Activated naive CD8-positive, alpha-beta T cell treated with anti-CD3 and anti-CD28 coated beads, Interleukin-2, amount 10 ng/mL, durations not matched to agents 7 days and 5 days (primary cell): ENCODE results near the gene PACSIN2. TPM values are rescaled to one million over a fixed set of nuclear protein-coding genes. Genes with fewer than 3 reads are reported as not detected.

ENCODE experiments used
- ATAC-seq: fragments of 150-1000 bp; cut with Tn5 transposase; one replicate; pipeline ENCODE4 v1.10.0; 2021; ENCODE audit warnings: low read depth, moderate library complexity
- POLR2A ChIA-PET: fragments of 350-600 bp; sonication (Branson Sonifier 250); formaldehyde crosslinking; loops from one replicate; lab custom pipeline; 2021; ENCODE audit warnings: antibody characterized with exemption; lab: Charles Lee
- DNase-seq: peaks from one replicate; pipeline ENCODE4 v3.0.0; 2021
- H3K27ac Mint-ChIP-seq: one replicate; pipeline ENCODE4 v1.8.0; 2022; ENCODE audit warnings: mild to moderate bottlenecking, mixed read lengths
- H3K27me3 Mint-ChIP-seq: one replicate; pipeline ENCODE4 v1.8.0; 2022; ENCODE audit warnings: mild to moderate bottlenecking, moderate library complexity, mixed read lengths
- H3K36me3 Mint-ChIP-seq: one replicate; pipeline ENCODE4 v1.8.0; 2021; ENCODE audit warnings: mild to moderate bottlenecking, mixed read lengths
- H3K4me1 Mint-ChIP-seq: one replicate; pipeline ENCODE4 v1.8.0; 2021; ENCODE audit warnings: mixed read lengths
- H3K4me3 Mint-ChIP-seq: one replicate; pipeline ENCODE4 v1.8.0; 2022; ENCODE audit warnings: mild to moderate bottlenecking, moderate library complexity, mixed read lengths
- H3K9me3 Mint-ChIP-seq: one replicate; pipeline ENCODE4 v1.8.0; 2021; ENCODE audit warnings: mixed read lengths
- total RNA-seq, 2 experiments: library from RNA; stranded (reverse); gene quantifications; one replicate each; pipeline ENCODE4 v1.2.3, GENCODE V29; 2021

Gene PACSIN2
- total RNA-seq, 2 experiments from 2014 or later = 33.6 to 35.8 TPM

DNA sequence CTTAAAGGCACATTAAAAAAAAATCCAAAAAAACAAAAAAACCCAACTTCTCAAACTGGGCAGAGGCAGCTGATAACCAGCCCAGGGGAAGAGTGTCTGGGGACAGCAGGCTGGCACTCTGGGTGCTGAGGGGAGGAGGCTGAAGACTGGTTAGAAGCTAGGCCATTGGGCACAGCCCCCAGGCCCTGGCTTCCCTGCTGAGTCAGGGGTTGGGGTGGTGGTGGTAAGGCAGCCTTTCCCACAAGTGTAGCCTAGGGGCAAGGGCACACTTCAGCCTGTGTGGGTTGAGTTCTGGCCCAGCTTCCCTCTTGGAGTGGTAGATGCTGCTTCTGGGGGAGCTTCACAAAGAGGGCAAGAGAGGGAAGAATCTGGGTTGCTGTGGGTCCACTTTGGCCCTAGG is 141.6 kb downstream of the PACSIN2 start:
- no peak for ATAC-seq
- DNase-seq = no peak
- Mint-ChIP-seq H3K36me3 (no peaks in the 10 kb centered on the region), H3K4me3 (no peak overlapping the region), H3K27ac (no peak overlapping the region), H3K27me3 (no peaks in the 10 kb centered on the region), H3K4me1 (no peaks in the 10 kb centered on the region), H3K9me3 (no peaks in the 10 kb centered on the region)
- POLR2A ChIA-PET = interaction anchor here (1.1 kb wide), 1 partner anchor 24 kb away, joined by 3 read pairs; no protein-coding TSS in a partner anchor

DNA sequence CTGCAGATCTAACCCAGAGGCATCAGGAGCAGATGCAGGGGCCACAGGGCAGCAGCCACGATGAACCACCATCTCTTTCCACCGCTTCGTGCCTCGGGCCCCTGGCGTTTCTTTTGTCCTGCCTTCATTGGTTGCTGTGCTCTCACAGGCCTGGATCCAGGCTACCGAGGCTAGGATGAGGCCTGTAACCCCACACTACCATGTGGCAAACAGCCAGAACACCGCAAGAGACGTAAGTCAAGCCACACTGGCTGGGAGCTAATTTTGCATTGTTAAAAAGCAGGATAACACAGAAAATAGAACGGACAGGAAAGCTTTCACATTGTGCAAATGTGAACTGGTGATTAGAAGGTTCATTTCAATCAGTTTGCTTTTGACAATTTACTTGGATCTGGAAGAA is 142.1 kb downstream of the PACSIN2 start:
- POLR2A ChIA-PET = interaction anchor here (1.1 kb wide), 1 partner anchor 23 kb away, joined by 3 read pairs; no protein-coding TSS in a partner anchor
- ATAC-seq = no peak
- no peaks in the 10 kb centered on the region for H3K36me3 Mint-ChIP-seq

DNA sequence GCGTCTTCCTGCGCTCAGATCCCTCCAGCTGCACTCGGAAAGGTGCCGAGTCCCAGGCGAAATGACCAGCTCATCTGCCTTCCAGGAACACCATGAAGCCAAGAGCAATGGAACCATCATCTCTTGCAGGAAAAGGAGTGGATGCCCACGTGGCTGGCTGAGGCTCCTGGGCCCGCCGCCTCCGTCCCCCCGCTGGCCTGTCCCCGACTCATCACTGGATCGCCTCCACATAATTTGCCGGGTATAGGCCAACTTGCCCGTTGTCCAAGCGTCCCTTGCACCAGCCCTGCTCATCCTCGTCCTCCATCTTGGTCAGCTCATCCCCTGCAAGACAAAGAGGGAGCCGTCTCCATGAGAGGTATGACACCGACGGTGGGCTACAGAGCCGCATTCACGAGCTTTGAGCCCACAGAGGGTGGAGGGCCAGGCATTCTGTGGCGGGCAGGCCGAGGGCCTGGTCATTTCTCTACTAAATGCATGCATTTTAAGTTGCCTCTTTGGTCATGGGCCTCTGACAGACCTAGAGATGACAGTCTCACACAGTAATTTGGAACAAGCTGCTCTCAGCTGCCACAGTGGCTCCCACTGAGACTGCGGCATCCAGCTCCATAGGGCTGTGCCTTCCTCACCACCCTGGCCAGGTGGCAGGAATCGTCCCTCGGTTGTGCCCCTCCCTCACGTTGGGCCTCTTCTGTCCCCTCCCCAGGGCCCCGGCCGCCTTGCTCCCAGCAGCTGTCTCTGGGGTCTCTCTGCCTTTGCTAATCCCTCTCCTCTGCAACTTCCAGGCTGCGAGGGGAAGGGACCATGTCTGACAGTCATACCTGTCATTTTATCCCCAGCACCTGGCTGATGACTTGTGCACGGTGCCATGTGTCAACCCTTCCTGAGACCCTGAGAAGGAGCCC is 143.6 kb downstream of the PACSIN2 start:
- Mint-ChIP-seq H3K27me3 (no peaks in the 10 kb centered on the region), H3K4me3 (no peak overlapping the region), H3K9me3 (no peaks in the 10 kb centered on the region), H3K27ac (no peak overlapping the region), H3K36me3 (no peaks in the 10 kb centered on the region), H3K4me1 (no peaks in the 10 kb centered on the region)
- no peak for DNase-seq
- POLR2A ChIA-PET = interaction anchor here (1.1 kb wide), 1 partner anchor 257 kb away, joined by 3 read pairs; the partner anchor contains the start of gene POLDIP3
- no peak for ATAC-seq

More for the DNA sequence above, 142.1 kb downstream of the PACSIN2 start:
- no peaks in the 10 kb centered on the region for H3K9me3 Mint-ChIP-seq
- no peak for DNase-seq
- no peaks in the 10 kb centered on the region for H3K27me3 Mint-ChIP-seq
- no peaks in the 10 kb centered on the region for H3K4me1 Mint-ChIP-seq
- no peak overlapping the region for H3K4me3 Mint-ChIP-seq
- no peak overlapping the region for H3K27ac Mint-ChIP-seq

DNA sequence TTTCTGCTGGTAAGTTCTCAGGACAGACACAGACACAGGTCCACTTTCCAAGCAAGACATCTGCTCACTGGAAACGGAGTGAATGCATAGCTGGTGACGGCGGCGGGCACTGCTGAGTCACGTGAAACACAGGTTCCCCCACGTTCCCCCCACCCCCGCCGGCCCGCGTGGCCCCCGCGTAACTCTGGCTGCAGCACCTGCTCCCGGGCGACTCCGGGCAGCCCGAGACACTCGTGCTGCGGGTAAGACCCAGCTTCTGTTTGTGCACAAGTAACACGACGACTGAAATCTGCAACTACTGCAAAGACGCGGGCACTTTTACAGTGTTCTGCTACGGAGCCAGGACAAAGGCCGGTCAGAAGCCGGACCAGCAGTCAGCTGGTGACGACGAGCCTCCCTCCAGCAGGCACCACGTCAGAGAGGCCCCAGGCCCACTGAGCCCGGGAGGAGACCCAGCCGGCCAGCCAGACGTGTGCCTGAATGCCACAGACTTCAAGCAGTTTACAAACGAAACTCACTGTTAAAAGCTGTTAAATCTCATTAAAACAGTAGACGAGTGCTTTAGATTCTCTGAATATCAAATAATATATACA is 145.0 kb downstream of the PACSIN2 start:
- no peaks in the 10 kb centered on the region for H3K27me3 Mint-ChIP-seq
- no peak overlapping the region for H3K27ac Mint-ChIP-seq
- no peaks in the 10 kb centered on the region for H3K36me3 Mint-ChIP-seq
- POLR2A ChIA-PET = no interaction called here
- no peak overlapping the region for H3K4me3 Mint-ChIP-seq
- H3K4me1 Mint-ChIP-seq = no peaks in the 10 kb centered on the region
- DNase-seq (no peak), ATAC-seq (no peak)
- H3K9me3 Mint-ChIP-seq = no peaks in the 10 kb centered on the region

DNA sequence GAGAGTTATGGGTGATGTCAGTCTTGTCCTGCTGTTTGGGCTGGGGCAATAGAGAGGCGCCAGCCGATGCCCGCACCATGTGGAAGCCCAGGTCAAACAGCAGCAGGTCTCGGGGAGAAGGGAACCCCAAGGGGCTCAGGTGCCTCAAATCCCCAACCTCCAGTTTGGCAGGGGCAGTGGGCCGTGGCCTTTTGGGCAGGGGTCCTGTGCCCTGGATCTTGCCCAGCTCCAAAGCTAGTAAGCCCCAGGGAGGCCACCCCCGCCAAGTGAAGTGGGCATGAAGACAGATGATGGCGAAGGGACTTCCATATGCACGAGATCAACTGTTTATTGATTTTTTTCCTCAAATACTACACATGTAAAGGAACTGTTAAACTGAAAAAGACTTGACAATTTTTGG is 145.5 kb downstream of the PACSIN2 start:
- Mint-ChIP-seq H3K9me3 (no peaks in the 10 kb centered on the region), H3K4me1 (no peaks in the 10 kb centered on the region)
- POLR2A ChIA-PET = no interaction called here

DNA sequence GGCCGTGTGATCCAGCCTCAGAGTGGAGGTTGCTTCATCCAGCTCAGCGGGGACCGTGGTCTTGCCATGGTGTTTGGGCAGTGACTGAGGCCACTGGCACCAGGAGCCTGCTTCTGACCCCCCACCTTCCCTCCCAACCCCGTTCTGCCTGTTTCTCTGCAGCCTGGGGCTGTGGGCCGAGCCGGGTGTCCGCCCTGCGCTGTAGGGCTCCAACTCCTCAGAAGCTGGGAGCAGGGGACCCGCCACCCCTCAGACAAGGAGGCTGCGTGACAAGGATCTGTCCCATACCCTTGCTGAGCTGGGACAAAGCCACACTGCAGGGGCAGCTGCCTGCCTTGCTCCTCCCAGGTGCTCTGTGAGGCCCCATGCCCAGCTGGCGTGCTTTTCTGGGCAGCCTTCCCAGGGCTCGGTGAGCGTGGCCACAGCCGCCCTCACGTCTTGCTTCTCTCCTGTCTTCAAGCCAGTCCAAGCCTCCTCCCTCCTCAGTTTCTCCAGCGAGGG is 146.1 kb downstream of the PACSIN2 start:
- Mint-ChIP-seq H3K9me3 (no peaks in the 10 kb centered on the region), H3K36me3 (peaks cover under 1% of the 10 kb centered on the region), H3K4me1 (peaks cover under 1% of the 10 kb centered on the region), H3K4me3 (no peak overlapping the region), H3K27ac (no peak overlapping the region), H3K27me3 (no peaks in the 10 kb centered on the region)
- ATAC-seq = no peak
- DNase-seq = no peak
- POLR2A ChIA-PET = no interaction called here

More for the DNA sequence above, 145.5 kb downstream of the PACSIN2 start:
- no peaks in the 10 kb centered on the region for H3K36me3 Mint-ChIP-seq
- no peak overlapping the region for H3K27ac Mint-ChIP-seq
- H3K4me3 Mint-ChIP-seq = no peak overlapping the region
- DNase-seq (no peak), ATAC-seq (no peak)
- H3K27me3 Mint-ChIP-seq = no peaks in the 10 kb centered on the region

DNA sequence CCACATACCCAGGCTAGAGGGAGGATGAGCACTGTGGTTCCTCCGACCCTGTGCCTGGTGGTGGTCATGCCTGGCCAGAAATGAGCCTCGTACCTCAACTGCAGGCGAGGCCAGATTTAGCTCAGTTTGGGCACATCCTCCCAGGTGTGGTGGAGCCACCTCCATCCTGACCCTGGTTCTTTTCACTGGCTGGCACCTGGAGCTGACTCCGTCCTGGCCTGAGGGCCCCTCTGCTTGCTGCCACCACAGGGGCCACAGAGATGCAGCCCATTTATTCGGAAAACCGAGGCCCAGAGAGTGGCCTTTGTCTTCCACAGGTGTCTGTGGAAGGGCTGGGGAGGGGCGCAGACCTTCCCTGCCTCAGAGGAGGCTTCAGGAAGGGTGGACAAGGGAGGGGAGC is 148.8 kb downstream of the PACSIN2 start:
- no peak overlapping the region for H3K4me3 Mint-ChIP-seq
- peaks cover 7% of the 10 kb centered on the region for H3K4me1 Mint-ChIP-seq
- H3K27me3 Mint-ChIP-seq = no peaks in the 10 kb centered on the region
- no peak overlapping the region for H3K27ac Mint-ChIP-seq
- peaks cover 7% of the 10 kb centered on the region for H3K36me3 Mint-ChIP-seq
- no peak for ATAC-seq
- no peak for DNase-seq
- peaks cover 3% of the 10 kb centered on the region for H3K9me3 Mint-ChIP-seq
- POLR2A ChIA-PET = interaction anchor here (1.0 kb wide), 1 partner anchor 10 kb away, joined by 3 read pairs; no protein-coding TSS in a partner anchor

DNA sequence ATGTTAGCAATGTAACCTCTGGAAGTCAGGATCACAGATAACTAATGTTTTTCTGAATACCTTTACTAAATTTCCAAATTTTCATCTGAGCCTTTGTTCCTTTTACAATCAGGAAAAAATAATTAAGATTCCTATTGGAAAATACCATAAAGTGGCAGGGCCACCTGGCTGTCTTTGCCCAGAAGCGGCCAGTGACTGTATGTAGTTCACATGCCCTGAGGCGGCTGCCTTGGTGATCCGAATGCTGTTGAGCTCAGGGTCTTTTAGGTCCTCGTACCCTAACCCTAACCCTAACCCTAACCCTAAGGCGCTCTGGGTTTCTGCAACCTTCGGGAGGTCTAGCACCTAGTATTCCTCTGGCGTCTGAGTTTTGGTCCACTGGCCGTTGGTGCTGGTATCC is 149.4 kb downstream of the PACSIN2 start:
- DNase-seq = no peak
- no peak for ATAC-seq
- H3K4me3 Mint-ChIP-seq = no peak overlapping the region
- H3K27ac Mint-ChIP-seq = no peak overlapping the region
- POLR2A ChIA-PET = no interaction called here
- H3K4me1 Mint-ChIP-seq = peaks cover 7% of the 10 kb centered on the region
- H3K36me3 Mint-ChIP-seq = peaks cover 7% of the 10 kb centered on the region
- peaks cover 3% of the 10 kb centered on the region for H3K9me3 Mint-ChIP-seq
- no peaks in the 10 kb centered on the region for H3K27me3 Mint-ChIP-seq

DNA sequence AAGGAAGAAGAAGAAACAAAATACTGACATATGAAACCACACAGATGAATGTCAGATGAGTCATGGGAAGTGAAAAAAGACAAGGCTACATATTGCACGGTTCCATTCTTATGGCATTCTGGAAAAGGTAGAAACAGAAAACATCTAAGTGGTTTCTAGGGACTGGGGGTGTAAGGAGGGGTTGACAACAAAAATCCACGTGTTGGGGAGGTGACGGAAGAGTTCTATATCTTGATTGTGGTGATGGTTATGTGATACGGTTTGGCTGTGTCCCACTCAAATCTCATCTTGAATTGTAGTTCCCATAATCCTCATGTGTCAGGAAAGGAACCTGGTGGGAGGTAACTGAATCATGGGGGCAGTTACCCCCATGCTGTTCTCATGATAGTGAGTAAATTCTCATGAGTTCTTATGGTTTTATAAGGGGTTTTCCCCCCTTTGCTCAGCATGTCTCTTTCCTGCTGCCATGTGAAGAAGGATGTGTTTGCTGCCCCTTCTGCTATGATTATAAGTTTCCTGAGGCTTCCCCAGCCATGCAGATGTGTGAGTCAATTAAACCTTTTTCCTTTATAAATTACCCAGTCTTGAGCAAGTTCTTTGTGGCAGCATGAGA is 151.5 kb downstream of the PACSIN2 start:
- peaks cover 7% of the 10 kb centered on the region for H3K4me1 Mint-ChIP-seq
- peak overlapping the region; percentile 79 for H3K27ac Mint-ChIP-seq
- DNase-seq = no peak
- H3K4me3 Mint-ChIP-seq = no peak overlapping the region
- POLR2A ChIA-PET = no interaction called here
- H3K36me3 Mint-ChIP-seq = peaks cover 7% of the 10 kb centered on the region
- no peak for ATAC-seq
- H3K27me3 Mint-ChIP-seq = no peaks in the 10 kb centered on the region
- H3K9me3 Mint-ChIP-seq = peaks cover 3% of the 10 kb centered on the region

DNA sequence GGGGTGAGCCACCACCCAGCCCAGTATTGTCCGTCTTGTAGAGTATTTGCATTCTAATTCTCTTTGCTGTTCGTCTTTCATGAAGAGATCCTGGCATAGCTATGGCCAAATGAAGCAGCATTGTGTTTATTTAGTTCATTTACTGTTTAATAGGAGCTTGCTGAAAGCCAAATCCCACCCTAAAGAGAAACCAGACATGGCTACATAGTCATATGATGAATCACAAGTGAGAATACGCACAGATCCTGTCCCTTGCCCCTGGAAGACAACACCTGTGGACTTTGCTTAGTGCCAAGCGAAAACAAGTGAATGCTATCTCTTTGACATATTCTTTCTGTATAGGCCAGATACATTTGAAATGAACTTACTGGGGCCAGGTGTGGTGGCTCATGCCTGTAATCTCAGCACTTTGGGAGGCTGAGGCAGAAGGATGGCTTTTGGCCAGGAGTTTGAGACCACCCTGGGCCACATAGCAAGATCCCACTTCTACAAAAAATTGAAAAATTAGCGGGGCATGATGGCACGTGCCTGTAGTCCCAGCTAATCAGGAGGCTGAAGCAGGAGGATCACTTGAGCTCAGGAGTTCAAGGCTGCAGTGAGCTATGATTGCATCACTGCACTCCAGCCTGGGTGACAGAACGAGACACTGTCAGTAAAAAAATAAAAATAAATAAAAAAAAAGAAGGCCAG is 152.8 kb downstream of the PACSIN2 start:
- Mint-ChIP-seq H3K36me3 (peaks cover 7% of the 10 kb centered on the region), H3K4me3 (no peak overlapping the region), H3K27me3 (no peaks in the 10 kb centered on the region), H3K27ac (no peak overlapping the region), H3K4me1 (peaks cover 7% of the 10 kb centered on the region), H3K9me3 (peaks cover 3% of the 10 kb centered on the region)
- ATAC-seq (no peak), DNase-seq (no peak)
- POLR2A ChIA-PET = interaction anchor here (0.6 kb wide), 1 partner anchor 177 kb away, joined by 3 read pairs; no protein-coding TSS in a partner anchor

DNA sequence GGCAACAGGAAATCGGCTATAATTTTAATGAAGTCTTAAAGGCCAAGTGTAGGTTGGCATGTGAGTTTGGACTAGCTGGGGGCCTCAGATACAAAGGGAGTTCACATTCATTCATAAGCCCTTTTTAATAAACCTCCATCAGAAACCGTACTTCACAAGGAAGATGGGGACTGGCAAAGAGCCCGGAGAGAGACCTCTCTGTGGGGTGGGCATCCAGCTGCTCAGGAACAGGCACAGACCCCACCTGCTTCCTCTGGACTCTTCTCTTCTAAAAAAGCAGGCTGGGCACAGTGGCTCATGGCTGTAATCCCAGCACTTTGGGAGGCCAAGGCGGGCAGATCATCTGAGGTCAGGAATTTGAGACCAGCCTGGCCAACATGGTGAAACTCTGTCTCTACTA is 154.0 kb downstream of the PACSIN2 start:
- H3K27ac Mint-ChIP-seq = no peak overlapping the region
- H3K4me1 Mint-ChIP-seq = peaks cover 8% of the 10 kb centered on the region

DNA sequence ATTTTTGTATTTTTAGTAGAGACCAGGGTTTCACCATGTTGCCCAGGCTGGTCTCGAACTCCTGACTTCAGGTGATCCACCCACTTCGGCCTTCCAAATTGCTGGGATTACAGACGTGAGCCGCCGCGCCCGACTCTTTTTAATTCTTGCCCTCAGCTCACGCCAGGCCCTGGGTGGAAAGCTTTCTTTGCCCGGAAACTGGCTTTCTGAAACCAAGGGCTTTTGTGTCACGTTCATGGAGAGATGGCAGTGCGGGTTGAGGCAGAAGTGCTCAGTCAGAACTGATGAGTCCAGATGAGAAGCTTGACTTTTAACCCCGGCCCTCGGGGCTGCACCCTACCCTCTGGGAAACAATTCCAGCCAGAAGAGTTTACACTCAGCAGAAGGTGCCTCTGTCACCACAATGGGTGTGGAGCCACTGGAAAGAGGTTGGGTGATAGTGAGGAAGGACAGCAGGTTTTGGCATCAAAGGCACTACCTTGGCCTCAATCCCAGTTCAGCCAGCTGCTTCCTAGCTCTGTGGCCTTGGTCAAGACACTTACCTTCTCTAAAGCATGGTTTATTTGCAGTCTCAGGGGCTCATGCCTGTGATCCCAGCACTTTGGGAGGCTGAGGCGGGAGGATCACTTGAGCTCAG is 157.0 kb downstream of the PACSIN2 start:
- H3K4me3 Mint-ChIP-seq = no peak overlapping the region
- POLR2A ChIA-PET = no interaction called here

More for the DNA sequence above, 154.0 kb downstream of the PACSIN2 start:
- POLR2A ChIA-PET = interaction anchor here (0.6 kb wide), 1 partner anchor 195 kb away, joined by 5 read pairs; no protein-coding TSS in a partner anchor
- Mint-ChIP-seq H3K4me3 (no peak overlapping the region), H3K36me3 (peaks cover 7% of the 10 kb centered on the region), H3K27me3 (no peaks in the 10 kb centered on the region), H3K9me3 (peaks cover 3% of the 10 kb centered on the region)
- ATAC-seq = no peak
- no peak for DNase-seq

More for the DNA sequence above, 157.0 kb downstream of the PACSIN2 start:
- no peaks in the 10 kb centered on the region for H3K9me3 Mint-ChIP-seq
- peak overlapping the region; percentile 54 for H3K27ac Mint-ChIP-seq
- H3K27me3 Mint-ChIP-seq = no peaks in the 10 kb centered on the region
- ATAC-seq (no peak), DNase-seq (no peak)
- peaks cover 4% of the 10 kb centered on the region for H3K36me3 Mint-ChIP-seq
- peaks cover 4% of the 10 kb centered on the region for H3K4me1 Mint-ChIP-seq
